HG02571 (cell line): ENCODE data around the gene SLC25A22.

ENCODE experiments used
- ATAC-seq: cut with Tn5 transposase; IDR thresholded peaks from one replicate; pipeline ENCODE4 v1.9.1; 2021; ENCODE audit warnings: mild to moderate bottlenecking, moderate library complexity; ENCODE audit not compliant: unreplicated experiment

Gene SLC25A22

DNA sequence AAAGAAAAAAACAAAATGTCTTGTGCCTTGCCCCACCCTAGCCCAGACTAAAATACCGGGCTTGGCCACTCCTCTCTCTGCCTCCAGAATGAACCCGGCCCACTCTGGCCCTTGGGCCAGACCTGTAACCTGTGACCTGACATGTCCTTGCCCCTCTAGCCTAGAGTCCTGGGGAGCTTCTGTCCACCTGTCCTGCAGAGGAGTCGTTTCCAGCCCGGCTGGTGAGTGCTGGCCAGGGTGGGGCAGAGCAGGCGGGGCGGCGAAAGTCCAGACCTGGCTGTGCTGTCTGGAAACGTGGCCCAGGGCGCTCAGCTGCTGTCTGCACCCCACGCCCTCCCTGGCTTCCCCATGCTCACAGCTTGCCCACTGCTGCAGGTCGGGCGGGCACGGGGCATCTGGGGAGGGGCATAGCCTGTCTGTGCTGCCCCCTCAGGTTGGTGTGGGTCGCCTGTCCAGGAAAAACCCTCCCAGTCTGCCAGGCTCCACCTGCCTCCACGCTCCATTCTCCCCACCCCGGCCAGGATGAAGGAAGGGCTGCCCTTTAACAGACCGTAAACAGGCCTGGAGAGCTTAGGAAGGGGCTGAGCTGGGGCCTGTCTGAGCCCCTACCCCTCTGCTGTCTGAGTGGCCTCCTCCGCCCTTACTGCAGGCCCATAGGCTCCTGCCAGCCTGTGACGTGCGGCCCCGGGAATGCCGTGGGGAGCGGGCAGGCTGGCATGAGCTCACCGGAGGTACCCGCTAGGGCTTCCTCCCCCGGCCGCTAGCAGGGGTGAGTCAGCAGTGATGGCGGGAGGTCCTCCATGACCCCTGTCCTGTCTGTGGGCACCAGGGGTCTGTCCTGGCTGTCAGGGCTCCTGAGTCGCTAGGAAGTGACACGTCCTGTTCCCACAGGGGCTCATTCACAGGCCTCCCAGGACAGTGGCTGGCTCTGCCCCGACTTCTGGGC, 36.6 kb upstream of the SLC25A22 start:
- no peak for ATAC-seq

DNA sequence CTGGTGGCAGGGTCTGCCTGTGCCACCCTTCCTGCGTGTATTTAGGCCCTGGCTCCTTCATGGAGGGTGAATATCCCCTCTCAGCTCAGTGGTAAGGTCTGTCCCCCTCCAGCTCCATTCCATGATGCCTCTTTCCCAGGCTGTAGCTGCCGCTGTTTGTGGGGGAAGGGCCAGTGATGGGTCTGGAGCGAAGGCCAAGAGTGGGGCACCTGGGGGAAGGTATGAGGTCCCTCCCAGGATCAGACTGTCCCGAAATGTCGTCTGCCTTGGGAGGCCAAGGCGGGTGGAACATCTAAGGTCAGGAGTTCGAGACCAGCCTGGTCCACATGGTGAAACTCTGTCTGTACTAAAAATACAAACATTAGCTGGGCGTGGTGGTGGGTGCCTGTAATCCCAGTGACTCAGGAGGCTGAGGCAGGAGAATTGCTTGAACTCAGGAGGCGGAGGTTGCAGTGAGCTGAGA, 35.8 kb upstream of the SLC25A22 start:
- no peak for ATAC-seq

GRCh38 chr11:833114-833791, 35.2 kb upstream of the SLC25A22 start:
- ATAC-seq: peak; percentile 17

GRCh38 chr11:832529-833113, 34.5 kb upstream of the SLC25A22 start, which contains the start of gene CD151:
Gene CD151 (plus strand): TSS chr11:832952. CDS start chr11:836070, 3,118 bp downstream.
- ATAC-seq: peak; percentile 51

DNA sequence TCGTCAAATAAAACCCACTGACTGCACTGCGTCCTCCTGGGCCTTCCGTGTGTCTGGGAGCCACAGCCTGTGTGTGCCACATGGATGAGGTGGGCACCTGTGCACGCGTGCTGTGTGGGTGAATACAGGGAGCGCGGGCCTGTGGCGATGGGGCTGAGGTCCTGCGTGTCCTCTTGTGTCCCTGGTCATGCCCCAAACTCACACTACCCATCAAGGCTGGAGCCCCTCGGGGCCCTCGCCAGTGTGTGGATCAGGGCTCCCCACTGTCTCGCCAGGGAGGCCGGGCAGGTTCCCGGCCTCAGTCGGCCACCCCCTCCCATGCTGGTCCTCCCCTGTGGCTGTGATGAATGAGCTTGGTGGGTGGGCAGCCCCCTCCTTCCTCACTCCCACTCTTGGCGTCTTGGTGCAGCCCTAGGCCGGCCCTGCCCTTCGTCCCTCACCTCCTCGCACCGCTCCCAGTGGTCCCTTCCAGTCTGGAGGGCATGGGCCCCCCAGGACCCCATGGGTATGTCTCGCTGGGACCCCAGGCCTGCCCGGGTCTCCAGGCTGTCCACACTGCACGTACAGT, 34.0 kb upstream of the SLC25A22 start:
- ATAC-seq: no peak

DNA sequence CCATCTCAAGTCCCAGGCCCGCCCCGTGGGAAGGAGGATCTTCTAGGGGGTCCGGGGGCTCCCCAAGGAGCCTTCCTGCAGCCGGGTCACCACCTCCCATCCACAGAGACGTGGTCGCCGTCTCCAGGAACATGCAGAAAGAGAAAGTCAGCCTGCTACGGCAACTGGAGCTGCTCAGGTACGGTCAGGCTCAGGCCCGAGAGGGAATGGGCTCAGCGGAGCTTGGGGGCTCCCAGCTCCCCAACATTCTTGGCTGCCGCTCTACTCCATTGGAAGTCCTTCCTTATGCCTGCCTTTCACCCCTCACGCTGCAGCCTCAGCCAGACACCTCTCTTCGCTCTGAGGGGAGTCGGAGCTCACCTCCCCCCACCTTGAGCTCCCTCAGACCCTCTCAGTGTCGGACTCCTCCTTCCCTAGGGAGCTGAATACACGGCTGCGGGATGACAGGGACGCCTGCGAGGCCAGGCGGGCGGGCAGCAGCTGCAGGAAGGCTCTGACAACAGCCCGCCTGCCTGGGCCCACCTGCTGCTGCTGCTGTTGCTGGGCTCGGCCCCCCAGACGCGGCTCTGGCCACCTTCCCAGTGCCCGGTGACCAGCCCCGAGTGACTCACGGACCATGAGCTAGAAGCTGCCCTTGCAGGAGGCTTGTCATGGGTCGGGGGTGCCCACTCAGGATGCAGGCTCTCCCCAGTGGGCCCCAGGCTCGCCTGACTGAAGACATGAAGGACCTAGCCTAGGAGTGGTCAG, 33.2 kb upstream of the SLC25A22 start:
- no peak for ATAC-seq

- ATAC-seq: no peak
Observed at GRCh38 chr11:830295-831117, 32.4 kb upstream of the SLC25A22 start.

DNA sequence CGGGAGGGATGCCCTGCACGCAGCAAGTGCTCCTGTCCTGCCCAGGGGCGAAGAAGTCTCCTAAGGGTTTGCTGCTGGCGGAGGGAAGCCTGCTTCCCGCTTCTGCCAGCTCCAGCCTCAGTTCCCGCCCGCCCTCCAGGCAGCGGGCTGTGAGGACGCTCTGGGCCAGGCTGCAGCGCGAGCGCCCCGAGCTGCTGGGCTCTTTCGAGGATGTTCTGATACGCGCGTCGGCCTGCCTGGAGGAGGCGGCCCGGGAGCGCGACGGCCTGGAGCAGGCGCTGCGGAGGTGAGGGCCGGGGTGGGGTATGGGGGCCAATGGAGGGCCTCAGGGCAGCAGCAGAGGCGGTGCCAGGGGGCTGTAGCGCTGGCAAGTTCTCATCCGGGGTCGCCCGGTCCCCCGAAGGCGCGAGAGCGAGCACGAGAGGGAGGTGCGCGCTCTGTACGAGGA, 31.8 kb upstream of the SLC25A22 start:
- no peak for ATAC-seq

- no peak for ATAC-seq
Observed at GRCh38 chr11:829176-829846, 31.2 kb upstream of the SLC25A22 start.

GRCh38 chr11:828506-829175, 30.6 kb upstream of the SLC25A22 start:
- ATAC-seq: no peak

DNA sequence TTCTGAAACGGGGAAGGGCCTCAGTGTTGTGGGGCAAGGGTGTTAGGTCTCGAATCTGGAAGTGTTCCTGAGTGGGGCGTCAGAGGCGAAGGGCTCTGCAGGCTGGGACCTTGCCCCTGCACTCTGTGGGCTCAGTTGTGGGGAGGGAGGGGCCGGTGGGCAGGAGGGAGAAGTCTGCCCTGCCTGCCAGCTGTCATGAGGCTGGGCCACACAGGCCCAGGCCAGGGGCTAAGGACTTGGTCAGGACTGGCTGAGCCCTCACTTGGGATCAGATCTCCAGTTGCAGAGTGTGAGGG, 29.8 kb upstream of the SLC25A22 start, which contains the start of gene CRACR2B:
CRACR2B (plus strand) TSS at position 23 of the 296 bp plus-strand sequence. CDS start 689 bp downstream, outside the sequence.
- ATAC-seq: no peak

DNA sequence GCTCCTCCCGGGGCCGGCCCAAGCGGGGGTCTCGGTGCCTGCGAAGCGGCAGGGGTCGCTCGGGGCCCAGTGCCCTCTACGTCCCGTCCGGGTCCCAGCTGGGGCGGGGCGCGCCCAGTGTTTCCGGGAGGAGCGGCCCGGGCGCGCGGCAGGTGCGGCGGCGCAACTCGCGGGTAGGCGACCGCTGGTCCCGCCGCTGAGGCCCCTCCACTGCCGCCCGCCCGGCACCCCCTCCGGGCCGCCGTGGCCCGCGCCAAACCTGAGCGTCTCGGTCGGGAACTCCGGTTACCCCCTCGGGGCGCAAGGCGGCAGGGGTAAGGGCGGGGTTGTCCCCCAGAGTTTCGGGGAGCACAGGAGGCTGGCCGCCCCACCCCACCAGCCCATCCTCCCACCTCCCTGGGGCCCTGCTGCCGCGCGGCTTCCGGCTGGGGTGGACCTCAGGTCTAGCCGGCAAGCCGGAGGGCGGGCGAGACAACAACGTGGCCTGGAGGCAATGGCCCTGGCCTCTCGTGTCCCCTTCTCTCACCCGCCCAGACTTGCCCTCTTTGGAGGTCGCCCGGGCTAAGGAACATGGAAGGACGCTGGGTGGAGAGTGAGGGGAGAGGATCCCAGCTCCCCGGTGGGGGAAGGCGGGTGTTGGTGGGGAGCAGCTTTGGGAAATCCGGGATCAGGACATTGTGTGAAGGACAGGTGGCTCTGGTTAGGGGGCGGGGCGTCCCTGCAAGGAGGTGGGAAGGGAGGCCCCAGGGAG, 29.2 kb upstream of the SLC25A22 start:
- ATAC-seq: no peak

DNA sequence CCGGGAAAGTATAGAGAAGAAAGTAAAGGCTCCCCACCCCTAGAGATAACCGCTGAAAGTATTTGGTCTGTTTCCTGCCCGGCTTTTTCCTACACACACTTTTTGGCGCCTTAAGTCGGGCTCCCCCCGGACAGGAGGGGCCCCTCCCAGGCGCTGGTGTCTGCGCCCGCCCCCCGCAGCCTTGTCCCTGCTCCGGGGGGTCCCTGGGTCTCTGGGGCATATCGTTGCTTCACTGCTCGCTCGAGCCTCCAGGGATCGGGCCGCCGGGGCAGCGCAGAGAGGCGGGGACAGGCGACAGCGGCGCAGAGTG, 28.7 kb upstream of the SLC25A22 start:
- no peak for ATAC-seq

DNA sequence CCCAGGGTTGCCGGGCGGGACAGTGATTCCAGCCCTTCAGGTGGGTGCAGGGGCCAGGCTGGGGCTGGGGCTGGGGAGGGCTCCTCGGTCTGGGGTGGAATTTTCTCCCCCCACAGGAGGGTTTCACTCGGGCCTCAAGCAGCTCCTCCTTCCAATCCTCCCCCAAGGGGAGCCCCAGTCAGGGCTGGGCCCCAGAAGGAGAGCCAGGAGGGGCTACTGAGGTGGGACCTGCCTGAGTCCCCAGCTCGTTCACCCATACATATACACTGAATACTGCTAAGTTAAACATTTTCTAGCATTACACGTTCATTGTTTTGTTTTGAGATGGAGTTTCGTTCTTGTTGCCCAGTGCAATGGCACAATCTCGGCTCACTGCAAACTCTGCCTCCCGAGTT, 28.1 kb upstream of the SLC25A22 start:
- no peak for ATAC-seq

DNA sequence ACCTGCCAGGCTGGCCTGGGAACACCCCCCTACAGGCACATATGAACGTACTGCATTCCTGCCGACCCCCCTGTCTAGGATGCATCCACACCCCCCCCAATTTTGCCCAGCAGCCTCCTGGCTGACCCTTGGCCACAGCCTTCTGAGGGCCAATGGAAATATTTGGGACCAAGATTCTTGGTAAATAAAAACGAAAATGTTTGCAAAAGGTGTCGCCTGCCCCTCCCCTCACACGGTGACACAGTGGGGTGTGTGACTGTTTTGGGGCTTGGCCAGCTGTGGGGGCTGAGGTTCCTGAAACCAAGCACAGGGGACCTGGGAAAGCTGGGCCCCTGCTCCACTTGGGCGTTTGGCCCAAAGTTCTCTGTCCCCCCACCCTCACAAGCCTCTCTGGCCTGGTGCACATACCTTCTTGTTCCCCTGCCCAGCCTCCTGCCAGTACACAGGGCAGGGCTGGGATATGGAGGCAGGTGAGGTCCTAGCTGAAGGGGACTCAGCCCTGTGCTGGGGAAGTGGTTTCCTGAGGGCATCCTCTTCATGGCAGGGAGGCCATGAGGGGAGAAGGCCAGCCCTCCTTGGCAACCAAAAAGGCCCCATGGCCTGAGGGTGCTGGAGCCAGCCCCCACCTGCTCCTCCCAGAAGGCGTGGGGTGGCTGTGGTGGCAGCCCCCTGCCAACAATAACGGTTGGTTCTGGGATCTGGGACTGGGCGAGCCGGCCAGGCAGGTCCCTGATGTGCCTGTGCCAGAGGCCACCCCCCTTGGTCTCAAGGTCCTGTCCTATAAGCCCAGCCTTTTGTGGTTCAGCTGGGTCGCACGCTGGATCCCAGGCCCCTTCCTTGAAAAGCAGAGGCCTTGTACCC, 27.5 kb upstream of the SLC25A22 start:
- ATAC-seq: no peak

GRCh38 chr11:824942-825341, 26.9 kb upstream of the SLC25A22 start:
- ATAC-seq: no peak

- no peak for ATAC-seq
Observed at GRCh38 chr11:824292-824880, 26.3 kb upstream of the SLC25A22 start.
